ENCODE measurements around the gene C1orf94. TPM values are rescaled to one million over a fixed set of nuclear protein-coding genes. Genes with fewer than 3 reads are reported as not detected.

The C1orf94 gene
- total RNA-seq, 1 donor from 2014 or later: not detected

DNA sequence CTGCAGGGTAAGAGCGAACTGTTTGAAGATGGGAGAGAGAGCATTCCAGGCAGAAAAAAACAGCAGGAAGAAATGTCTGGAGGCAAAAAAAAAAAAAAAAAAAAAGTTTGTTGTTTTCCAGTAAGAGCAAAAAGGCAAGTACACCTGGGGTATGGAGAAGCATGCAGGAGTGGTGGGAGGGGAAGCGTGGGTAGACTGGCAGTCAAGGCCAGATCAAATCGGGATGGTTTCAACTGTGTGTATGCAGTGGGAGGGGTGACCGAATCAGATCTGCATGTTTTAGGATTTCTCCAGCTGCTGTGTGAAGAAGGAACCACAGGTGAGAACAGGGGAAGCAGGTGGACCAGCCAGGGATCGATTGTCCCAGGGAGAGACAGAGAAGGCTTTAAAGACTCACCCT lies 46.4 kb upstream of the C1orf94 start:
- Histone ChIP-seq H3K4me1 (no peaks in the 10 kb centered on the region), H3K9me3 (no peaks in the 10 kb centered on the region), H3K4me3 (no peak overlapping the region), H3K36me3 (no peaks in the 10 kb centered on the region), H3K27ac (no peak overlapping the region), H3K27me3 (no peaks in the 10 kb centered on the region)
- ATAC-seq (no peak), DNase-seq (no peak)
- intact Hi-C loops (cut with DNase I): no loop called here
- TF ChIP-seq, protein P1, sequence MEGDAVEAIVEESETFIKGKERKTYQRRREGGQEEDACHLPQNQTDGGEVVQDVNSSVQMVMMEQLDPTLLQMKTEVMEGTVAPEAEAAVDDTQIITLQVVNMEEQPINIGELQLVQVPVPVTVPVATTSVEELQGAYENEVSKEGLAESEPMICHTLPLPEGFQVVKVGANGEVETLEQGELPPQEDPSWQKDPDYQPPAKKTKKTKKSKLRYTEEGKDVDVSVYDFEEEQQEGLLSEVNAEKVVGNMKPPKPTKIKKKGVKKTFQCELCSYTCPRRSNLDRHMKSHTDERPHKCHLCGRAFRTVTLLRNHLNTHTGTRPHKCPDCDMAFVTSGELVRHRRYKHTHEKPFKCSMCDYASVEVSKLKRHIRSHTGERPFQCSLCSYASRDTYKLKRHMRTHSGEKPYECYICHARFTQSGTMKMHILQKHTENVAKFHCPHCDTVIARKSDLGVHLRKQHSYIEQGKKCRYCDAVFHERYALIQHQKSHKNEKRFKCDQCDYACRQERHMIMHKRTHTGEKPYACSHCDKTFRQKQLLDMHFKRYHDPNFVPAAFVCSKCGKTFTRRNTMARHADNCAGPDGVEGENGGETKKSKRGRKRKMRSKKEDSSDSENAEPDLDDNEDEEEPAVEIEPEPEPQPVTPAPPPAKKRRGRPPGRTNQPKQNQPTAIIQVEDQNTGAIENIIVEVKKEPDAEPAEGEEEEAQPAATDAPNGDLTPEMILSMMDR (IDR thresholded peaks at IDR 0.05): no peak

DNA sequence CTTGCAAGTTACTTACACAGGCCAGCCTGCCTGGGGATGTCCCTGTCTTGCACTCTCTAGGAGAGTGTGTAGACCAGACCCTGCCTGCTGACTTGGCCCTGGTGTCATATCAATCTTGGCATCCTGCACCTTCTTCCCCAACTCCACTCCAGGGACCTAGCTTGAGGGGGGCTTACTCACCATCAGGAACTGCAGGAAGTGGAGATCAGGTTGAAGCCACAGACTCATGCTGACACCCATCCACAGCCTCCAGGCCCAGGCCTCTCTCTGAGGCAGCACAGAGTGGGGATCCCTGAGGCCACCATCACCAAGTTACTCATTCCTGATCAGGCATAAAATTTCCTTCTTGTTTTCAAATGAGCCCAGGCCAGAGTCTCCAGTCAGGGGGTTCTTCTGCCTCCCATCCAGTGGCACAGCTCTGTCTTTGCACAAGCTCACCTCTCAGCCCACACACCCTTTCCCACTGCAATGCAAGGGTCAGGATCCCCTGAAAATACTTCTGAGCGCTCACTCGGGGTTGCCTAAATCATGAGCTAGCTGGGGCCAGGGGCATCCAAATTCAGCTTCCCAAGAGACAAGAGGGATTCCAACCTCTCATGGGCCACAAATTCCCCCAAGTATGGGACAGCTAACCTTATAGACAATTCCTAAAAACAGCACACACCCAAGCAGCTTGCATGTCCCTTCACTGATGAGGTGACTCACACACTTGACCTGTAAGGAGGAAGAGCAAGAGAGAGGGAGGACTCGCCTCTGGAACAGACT lies 45.1 kb upstream of the C1orf94 start:
- DNase-seq (no peak), ATAC-seq (no peak)
- no peak overlapping the region for H3K4me3 ChIP-seq
- TF ChIP-seq, protein P1 (IDR thresholded peaks at IDR 0.05): no peak
- no peaks in the 10 kb centered on the region for H3K9me3 ChIP-seq
- no peak overlapping the region for H3K27ac ChIP-seq
- H3K4me1 ChIP-seq: no peaks in the 10 kb centered on the region
- H3K27me3 ChIP-seq: no peaks in the 10 kb centered on the region
- intact Hi-C loops (cut with DNase I): no loop called here
- no peaks in the 10 kb centered on the region for H3K36me3 ChIP-seq

DNA sequence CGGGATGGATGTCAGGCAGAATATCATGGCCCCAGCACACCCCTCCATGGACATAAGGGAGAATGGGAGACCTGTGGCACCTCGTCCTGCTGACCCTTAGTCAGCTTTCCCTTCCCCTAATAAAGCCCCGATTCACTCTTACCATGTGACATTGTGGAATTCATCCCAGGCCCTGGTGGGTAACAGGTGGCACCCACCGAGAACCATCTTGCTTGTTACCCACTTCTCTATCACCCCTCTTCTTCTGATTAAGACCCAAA lies 44.6 kb upstream of the C1orf94 start:
- Histone ChIP-seq H3K36me3 (no peaks in the 10 kb centered on the region), H3K4me1 (no peaks in the 10 kb centered on the region), H3K27ac (no peak overlapping the region), H3K4me3 (no peak overlapping the region), H3K27me3 (no peaks in the 10 kb centered on the region), H3K9me3 (no peaks in the 10 kb centered on the region)
- ATAC-seq: no peak
- intact Hi-C loops (cut with DNase I): no loop called here
- DNase-seq: no peak
- TF ChIP-seq, protein P1 (IDR thresholded peaks at IDR 0.05): no peak

DNA sequence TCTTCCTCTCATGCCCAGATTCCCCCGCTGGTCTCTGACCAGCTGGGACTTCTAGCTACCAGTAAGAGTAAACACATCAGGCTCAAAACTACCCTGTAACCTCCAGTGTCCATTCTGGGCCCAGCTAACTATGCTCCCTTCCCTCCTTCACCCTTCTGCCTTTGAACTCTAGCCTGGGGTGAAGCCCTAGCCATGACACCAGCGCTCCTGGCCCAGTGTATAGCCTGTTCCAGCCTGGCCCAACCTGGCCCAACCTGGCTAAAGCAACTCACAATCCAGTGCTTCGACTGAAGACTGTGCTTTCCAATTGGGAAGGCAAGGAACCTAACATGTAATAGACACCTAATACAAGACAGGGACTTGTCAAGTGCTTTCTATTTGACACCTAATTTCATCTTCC lies 39.3 kb upstream of the C1orf94 start:
- Histone ChIP-seq H3K27ac (no peak overlapping the region), H3K4me3 (no peak overlapping the region), H3K36me3 (no peaks in the 10 kb centered on the region), H3K9me3 (no peaks in the 10 kb centered on the region), H3K27me3 (no peaks in the 10 kb centered on the region), H3K4me1 (no peaks in the 10 kb centered on the region)
- DNase-seq (no peak), ATAC-seq (no peak)
- intact Hi-C loops (cut with DNase I): no loop called here
- TF ChIP-seq, protein P1 (IDR thresholded peaks at IDR 0.05): no peak

DNA sequence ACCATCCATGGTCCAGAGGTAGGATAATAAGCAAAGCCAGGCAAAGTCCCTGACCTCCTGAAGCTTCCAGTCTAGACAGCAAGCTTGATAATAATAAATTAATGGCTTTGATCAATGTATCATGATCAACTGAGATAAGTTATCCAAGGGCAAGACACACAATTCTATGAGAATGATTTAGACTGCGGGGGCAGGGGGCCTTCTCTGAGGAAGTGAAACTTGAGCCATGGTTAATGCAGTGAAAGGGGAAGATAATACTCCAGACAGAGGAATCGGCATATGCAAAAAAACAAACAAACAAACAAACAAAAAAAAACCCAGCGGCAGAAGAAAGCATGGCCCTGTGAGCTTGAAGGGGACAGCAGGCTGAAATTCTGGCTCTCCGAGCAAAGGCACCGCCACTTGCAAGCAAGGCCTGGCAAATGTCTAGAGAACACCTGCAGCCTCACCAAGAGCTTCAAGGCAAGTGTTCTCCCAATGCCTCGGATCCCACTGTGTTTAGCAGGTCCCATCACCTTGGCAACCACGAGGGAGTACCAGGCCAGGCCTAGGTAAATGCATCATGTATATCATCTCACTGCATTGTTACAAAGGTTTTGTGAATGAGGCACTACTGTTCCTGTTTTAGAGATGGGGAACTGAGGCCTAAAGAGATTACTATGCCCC lies 36.6 kb upstream of the C1orf94 start:
- Histone ChIP-seq H3K4me3 (no peak overlapping the region), H3K36me3 (no peaks in the 10 kb centered on the region), H3K9me3 (no peaks in the 10 kb centered on the region), H3K27me3 (no peaks in the 10 kb centered on the region), H3K27ac (no peak overlapping the region), H3K4me1 (no peaks in the 10 kb centered on the region)
- TF ChIP-seq, protein P1 (IDR thresholded peaks at IDR 0.05): no peak
- DNase-seq: no peak
- intact Hi-C loops (cut with DNase I): no loop called here
- ATAC-seq: no peak

All from upper lobe of right lung (tissue), 1 donor.